GM19468 (cell line): ENCODE results near the gene MMP10.

Experiments
- ATAC-seq: cut with Tn5 transposase; IDR thresholded peaks from one replicate; pipeline ENCODE4 v1.9.1; 2021; ENCODE audit warnings: mild to moderate bottlenecking, moderate library complexity, moderate number of reproducible peaks; ENCODE audit not compliant: unreplicated experiment; ENCODE audit errors: extremely low read depth

The MMP10 gene

DNA sequence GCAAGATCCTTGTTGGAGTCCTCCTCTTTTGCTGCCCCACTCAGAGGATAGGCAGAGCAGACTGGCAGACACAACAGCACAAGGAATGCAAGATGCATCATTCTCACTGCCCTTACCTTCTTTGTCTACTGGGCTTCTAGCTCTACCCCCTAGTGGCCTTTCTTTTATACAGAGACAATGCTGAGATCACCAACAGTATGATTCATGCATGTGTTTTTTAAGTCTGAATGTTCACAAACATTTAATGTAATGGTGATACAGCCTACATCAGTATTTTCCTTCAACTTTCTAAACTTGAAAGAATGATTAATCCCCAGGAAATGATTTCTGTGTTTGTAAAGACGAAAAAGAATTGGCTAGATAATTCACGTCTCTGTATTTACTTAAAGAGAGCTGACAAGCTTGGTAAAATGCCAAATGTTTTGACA is at the start of gene MMP10:
MMP10 (minus strand) TSS at position 138 of the 428 bp plus-strand sequence; CDS start at position 101, 37 bp downstream.
- ATAC-seq: no peak

DNA sequence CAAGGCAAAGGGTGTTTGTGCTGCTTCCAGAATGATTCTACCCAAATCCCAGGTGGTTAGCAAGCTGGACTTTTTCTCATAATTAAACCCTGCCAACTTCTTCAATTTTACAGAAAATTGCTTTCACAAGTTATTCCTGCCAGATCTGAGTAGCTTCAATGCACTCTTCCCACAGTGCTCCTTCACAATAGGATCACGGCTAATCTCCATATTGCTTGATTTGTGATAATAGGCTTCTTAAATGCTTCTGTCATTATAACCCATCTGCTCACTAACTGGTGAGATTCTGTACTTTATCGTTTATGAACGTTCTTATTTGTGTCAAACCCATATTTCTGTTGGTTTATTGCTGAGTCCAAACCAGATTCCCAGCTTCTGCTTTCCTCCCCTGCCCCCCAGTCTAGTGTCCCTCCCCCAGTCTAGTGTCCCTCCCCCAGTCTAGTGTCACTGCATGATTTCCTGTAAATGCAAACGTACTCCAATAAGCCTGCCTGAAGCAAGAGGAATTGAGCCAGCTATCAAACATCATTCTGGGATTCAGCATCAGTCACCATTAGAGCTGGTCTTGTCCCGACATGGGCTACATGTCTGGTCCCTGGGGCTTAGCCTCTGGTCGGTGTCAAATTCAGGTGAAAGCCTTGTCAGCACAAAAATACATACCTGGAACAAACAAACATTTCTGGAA is 49.0 kb upstream of the MMP10 start:
- no peak for ATAC-seq

DNA sequence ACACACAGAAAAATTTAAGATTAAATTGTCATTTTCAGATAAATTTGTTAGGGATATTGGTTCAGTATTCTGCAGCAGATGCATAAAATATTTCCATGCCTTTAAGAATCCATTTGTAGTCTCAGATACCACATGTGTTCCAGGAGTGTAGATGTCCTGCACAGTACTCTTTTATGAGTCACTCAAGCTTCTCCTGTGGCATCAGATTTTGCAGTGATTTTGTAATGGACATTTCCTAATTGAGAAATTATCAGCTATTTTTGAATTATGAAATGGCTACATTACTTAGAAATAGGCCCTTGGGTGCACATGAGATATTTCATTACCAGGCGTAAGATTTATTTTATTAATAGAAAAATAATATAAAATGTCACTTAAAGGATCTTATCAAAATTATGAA is 44.1 kb upstream of the MMP10 start:
- ATAC-seq: no peak

DNA sequence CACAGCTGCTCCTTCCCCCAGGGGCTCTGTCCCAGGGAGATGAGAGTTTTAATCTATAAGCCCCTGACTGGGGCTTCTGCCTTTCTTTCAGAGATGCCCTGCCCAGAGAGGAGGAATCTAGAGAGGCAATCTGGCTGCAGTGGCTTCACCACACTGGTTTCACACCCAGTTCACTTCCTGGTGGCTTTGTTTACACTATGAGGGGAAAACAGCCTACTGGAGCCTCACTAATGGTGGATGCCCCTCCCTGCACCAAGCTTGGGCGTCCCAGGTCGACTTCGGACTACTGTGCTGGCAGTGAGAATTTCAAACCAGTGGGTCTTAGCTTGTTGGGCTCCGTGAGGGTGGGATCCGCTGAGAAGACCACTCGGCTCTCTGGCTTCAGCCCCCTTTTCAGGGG is 39.1 kb upstream of the MMP10 start:
- no peak for ATAC-seq

DNA sequence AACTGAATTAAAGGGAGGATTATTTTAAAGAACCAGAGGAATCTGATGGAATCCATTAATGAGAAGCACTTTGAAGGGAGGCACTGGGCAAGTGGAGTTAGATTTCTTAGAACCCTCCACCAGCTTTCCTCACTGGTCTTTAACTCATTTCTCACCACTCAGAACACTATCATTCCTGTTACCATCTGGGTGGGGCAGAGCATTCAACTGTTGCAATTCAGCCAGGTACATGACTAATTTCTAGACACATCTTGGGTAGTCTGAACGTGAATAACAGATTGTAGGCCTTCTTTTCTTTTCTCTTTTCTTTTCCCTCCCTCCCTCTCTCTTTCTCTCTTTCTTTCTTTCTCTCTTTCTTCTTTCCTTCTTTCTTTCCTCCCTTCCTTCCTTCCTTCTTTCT is 33.1 kb upstream of the MMP10 start:
- ATAC-seq: no peak

DNA sequence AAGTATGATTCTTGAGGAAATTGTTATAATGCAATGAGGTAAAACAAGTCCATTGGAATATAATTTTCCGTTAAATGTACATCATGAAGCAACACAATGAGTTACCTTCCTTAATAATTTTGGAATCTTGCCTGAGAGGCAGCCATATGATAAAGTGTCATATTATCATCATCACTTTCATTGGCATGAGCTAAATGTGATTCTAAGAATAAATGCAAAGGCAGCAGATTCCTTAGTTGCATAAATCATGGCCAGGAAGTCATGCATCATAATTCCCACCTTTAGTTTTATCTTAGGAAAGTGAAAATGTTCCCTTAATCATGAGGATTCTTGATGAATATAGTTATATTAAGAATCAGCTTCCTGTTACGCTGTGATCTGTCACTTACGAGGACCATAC is 31.8 kb upstream of the MMP10 start:
- ATAC-seq: no peak

DNA sequence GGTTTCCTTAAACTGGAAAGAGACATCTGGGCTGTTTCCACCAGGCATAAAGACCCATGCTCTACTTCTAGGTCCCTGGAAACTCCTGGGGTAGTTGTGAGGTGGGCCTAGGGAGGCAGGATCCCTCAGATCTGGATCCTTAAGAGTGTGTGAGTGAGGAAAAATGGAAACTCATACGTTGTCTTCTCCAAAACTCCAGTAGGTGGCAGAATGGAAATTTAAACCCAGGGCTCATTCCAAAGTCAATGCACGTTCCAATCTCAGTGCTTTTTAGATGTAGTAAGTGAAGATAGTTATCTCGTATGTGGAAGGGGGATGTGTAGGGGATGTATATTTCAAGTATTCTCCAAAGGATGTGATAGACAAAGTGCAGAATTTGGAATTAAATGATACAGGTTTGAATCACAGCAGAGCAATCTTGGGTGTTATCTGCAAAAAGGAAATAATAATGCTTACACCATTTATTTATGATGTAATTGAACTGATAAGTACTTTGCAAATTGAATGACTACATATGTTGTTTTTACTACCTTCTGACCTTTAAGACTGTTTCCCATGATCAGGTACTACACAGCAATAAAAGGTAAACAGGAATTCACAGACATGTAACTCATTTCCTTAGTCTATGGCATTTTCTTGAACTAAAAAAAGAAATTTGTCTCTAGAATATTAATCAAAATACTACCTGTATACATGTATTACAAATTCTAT is 30.7 kb upstream of the MMP10 start:
- ATAC-seq: no peak

DNA sequence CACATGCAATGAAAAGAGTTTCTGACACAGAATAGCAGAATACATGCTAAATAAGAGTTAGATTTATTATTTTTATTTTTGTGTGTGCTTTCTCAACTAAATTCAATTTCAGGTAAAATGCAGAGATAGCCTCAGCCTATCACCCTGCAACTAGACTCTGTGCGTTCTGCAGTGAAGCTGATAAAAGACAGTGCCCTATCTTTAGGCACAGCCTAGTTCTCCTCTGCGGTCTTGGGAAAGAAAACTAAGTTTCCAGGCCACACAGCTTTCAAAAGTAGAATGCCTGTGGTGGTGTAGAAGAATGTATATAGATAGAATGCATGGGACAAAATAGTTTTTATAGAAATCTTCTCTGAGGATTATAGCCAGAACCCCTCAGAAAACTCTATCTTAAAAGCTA is 29.5 kb upstream of the MMP10 start:
- ATAC-seq: no peak

DNA sequence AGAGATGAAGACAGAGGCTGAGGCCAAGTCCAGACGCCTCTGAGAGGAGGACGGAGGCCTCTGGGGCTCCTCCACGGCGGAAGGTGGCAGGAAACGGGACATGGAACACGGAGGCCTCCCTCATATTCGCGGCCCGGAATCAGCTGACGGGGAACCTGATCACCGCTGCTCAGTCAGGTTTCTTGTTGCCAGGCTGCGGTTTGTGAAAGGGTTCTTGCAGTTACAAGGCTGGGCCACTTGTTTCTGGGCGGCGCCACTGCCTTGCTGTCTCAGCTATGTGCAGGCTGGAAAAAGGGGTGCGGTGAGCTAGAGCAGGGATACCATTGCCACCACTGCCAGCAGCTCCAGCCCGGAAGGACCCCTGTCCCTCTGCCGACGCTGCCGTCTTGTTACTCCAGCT is 27.5 kb upstream of the MMP10 start:
- ATAC-seq: no peak

DNA sequence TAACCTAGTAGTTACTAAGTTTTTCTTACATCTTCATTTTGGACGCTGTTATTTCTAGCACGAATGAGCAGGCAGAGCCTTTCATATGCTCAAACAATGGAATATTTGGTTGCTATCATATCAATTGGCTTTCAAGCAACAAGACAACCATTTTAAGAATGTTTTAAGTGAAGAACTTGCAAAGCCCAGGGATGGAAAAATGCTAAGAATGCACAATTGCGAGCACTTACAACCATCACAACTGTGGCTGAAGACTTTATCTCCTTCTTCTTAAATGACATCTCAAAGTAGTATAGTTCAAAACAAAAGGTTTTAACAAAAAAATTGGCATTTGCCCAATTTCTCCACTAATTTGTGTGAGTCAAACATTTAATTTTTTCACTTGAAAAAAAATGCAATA is 25.9 kb upstream of the MMP10 start:
- ATAC-seq: no peak

DNA sequence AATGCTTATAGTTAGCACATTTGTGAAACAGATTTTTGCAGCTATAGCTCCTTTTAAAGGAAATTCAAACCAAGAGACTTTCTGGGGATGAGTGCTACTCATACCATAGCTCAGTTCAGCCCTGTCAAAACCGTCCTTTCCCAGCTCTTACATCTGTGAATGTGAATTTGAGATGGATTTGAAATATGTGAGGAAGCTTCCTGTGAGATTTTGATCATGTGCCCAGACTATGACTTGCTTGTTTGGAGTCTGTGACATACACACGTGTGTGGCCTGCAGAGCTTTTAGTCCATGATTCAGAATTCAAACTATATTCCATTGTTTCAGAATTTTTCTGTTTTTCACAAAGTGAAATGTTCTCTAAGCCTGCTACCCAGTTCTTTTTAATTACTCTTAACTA is 21.9 kb upstream of the MMP10 start:
- ATAC-seq: no peak

DNA sequence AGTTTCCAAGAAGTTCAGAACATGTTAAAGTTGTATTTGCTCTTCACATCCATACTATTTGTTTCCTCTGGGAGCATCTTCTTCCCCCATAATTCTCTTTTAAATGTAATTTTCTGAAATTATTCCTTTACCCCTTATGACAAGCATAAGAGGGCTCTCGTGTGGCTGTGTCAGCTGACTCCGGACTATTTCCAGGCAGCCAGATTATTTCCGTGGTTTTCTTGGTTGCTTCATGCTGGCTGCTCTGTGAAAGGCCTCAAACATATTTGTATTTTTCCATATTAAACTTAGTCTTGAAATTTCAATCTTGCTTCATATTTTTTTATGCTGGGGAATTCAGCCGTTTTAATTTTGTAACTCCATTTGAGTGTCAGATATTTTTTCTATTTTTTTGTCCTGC is 20.3 kb upstream of the MMP10 start:
- no peak for ATAC-seq

DNA sequence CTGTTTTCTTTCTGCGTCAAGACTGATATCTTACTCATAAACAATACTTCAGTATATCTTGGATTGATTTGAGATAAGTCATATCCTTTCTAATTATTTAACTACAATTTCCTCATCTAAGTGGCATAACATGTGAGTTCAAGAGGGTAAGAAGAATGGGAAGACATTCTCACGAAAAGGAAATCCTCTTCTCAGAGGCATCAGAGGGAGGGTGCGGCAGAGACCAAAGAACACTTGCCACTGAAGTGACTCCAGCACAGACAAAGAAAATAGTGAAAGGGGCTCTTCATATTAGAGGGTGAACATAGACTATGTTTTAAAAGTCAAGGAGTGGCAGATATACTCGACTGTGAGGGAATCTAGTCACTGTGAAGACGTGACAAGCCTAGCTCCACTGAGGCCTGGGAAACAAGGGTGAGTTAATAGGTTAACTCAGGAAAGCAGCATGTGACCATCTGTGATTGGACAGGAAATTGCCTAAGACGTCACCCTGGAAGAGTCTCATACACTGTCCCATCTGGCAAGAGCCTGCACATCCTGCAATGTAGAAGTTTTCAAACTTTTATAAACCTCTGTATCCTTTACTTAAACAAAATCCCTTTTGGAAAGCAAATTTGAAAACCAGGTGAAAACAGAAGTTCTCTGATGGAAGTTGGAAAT is 19.4 kb upstream of the MMP10 start:
- ATAC-seq: no peak

DNA sequence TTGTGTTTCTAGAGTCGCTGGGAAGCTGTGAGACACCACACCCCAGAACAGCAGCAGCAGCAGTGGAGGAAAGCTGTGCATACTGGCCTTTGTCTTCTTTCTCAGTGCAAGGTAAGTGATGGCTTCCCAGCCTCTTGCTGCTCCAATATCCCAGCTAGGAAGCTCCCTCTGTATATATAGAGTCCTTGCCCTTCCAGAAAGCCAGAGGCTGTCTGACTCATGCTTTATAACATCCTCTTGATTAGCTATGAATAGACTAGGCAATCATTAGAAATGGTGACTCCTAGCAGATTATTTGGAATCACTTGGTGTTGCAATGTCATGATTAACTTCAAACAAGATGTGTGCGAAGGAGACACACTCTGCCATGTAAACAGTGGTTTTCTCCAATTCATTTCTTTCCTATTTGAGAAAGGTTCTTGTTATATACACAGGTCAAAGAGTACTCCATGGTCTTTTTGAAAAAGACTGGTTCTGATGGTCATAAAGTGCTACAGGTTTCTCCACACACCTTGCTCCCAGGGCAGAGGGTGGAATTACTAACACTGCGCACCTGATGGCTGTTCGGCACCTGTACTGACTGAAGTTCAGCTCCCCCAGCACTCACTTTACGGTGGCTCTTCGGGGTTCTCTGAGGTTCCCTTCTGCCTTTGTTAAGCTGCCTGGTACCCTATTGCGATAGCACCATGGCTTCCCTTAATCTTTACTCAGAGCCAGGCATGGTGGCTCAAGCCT is 17.8 kb upstream of the MMP10 start, which contains the start of gene MMP1:
MMP1 (minus strand) TSS at position 149 of the 735 bp plus-strand sequence; CDS start at position 81, 68 bp downstream.
- ATAC-seq: no peak

DNA sequence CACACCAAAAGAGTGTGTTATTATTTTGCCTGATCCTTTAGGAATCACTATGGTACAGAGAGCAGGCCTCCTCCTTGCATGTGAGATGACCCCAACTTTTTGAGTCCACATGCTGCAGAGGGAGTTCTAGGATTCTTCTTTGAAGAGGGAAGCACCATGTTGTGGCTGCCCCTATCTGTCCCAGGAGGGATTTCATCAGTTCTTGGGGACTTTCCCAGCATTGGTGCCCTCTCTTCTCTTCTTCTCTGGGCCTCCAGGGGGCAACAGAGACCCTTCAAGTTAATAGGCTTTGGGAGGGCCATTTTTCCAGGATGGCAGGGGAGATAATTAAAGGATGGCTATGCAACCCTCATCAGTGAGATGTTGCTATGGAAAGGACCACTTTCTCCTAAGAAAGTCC is 14.0 kb upstream of the MMP10 start:
- peak; percentile 28 for ATAC-seq

DNA sequence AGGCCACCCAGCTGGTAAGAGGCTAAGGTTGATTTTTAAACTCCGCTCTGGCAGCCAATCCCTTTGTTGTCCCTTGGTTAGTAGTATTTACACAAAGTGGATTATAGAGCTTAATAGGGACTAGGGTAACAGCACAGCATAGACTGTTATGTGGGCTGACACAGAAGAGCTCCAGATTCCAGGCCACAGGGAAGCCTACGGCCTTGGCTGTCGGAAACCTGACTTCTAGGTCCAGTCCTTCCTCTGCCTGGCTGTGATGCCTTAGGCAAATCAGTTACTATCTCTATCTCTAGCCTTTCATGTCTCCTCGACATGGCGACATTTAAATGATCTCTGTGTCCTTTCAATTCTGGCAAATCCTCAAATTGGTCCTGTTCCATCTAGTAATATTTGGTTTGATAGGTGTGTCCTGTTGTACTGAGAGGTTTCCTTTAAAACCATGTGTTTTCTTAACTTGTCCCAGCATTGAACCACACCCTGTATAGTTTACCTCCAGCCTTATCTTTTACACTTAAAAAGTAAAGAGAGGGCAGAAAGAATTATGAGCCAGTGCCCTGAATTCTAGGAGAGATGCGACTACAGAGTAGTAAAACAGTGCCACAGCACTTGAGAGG is 13.4 kb upstream of the MMP10 start:
- ATAC-seq: no peak

DNA sequence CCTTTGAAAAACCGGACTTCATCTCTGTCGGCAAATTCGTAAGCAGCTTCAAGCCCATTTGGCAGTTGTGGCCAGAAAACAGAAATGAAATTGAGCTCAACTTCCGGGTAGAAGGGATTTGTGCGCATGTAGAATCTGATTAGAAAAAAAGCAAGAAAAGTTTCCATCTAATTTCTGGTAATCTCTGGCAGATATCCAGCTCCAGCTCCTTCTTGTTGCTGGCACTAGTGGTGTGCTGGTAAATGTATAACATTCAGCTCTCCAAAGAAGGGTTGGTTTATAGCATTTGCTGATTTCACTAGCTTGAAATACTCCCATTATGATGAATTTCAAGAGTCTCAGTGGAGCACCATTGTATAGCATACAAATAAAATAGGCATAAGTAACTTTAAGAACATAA is 12.2 kb upstream of the MMP10 start:
- no peak for ATAC-seq

DNA sequence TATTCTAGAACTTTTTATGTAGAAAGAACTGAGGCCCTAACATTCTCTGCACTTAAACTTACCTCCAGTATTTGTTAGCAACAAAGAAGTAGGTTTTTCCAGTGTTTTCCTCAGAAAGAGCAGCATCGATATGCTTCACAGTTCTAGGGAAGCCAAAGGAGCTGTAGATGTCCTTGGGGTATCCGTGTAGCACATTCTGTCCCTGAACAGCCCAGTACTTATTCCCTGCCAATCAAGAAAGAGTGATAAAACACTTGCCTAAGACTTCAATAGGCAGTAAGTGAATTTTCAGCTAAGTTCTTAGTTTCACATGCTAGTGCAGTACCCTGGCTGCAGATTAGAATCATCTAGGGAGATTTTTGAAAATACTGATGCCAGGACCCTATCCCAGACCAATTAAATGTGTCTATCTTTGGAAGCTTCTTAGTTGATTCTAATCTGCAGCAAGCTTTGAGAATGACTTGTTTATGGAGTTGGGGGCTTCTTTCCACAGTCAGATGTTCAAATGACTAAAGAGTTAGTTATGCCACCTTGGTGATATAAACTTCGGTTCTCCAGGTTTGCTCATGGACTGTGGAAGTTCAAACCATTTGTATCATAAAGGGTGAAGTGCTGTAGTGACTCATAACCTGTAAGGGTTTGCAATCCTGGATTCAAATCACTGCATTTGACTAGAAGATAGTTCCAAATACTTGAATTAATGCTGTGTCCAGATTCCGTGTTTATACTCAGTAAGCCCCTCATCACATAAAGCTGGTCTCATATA is 11.0 kb upstream of the MMP10 start:
- no peak for ATAC-seq

DNA sequence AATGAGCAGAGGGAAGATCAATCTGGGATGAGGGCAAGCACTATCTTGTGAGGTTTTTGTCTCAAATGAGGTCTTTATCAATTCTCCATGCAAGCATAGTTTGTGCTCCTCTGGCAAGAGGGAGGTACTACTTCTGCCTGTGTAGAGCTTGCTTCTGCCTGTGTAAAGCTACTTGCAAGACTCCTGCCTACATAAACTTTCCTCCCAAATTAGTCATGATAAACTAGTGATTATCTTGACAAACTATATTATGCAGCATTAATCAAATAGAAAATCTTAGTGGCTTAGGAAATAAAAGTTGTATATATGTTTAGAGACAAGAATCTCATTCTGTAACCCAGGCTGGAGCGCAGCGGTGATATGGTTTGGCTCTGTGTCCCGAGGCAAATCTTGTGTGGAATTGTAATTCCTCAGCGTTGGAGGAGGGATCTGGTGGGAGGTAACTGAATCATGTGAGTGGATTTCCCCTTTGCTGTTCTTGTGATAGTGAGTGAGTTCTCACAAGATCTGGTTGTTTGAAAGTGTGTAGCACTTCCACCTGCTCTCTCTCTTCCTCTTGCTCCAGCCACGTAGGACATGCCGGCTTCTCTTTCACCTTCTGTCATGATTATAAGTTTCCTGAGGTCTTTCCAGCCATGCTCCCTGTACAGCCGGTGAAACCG is 8.0 kb upstream of the MMP10 start:
- ATAC-seq: no peak
